ENCODE measurements around the gene TRPM2. TPM values are rescaled to one million over a fixed set of nuclear protein-coding genes. Genes with fewer than 3 reads are reported as not detected.

The TRPM2 gene
- total RNA-seq, 1 experiment from 2014 or later, result not detected

GRCh38 chr21:44405091-44405947 is 51.9 kb downstream of the TRPM2 start:
- Histone ChIP-seq H3K9me3 (ENCODE audit: insufficient read depth, low read depth) (no peaks in the 10 kb centered on the region), H3K36me3 (ENCODE audit: low read depth) (no peaks in the 10 kb centered on the region), H3F3A (ENCODE audit: insufficient read depth, low read depth) (peaks cover 11% of the 10 kb centered on the region), H2AFZ (no peak overlapping the region), H3K27me3 (ENCODE audit: insufficient read depth, low read depth) (no peaks in the 10 kb centered on the region), H3K4me3 (no peak overlapping the region), H3K4me2 (no peak overlapping the region), H3K4me1 (replicated peaks; ENCODE audit: insufficient read depth) (no peaks in the 10 kb centered on the region), H4K20me1 (ENCODE audit: insufficient read depth) (no peaks in the 10 kb centered on the region), H3K9me2 (ENCODE audit: insufficient read depth) (no peaks in the 10 kb centered on the region), H3K27ac (no peak overlapping the region), H3K79me2 (ENCODE audit: low read depth) (no peaks in the 10 kb centered on the region)
- BruUV-seq (replicated peaks), result no TSS peak
- DNase-seq, result no peak
- CTCF ChIA-PET, result no interaction called here
- intact Hi-C loops (cut with micrococcal nuclease; ENCODE audit: unreplicated experiment), result no loop called here
- POLR2A ChIA-PET (ENCODE audit: unreplicated experiment), result no interaction called here
- no peak for TF ChIP-seq EZH2 (IDR thresholded peaks at IDR 0.05; ENCODE audit: low read depth)
- TF ChIP-seq CTCF (conservative IDR thresholded peaks at IDR 0.05), result no peak

- H3K9me2 ChIP-seq (ENCODE audit: insufficient read depth), result no peaks in the 10 kb centered on the region
- H4K20me1 ChIP-seq (ENCODE audit: insufficient read depth), result no peaks in the 10 kb centered on the region
- H3K9me3 ChIP-seq (ENCODE audit: insufficient read depth, low read depth), result no peaks in the 10 kb centered on the region
- ChIA-PET CTCF (no interaction called here), POLR2A (ENCODE audit: unreplicated experiment) (no interaction called here)
- H3K27ac ChIP-seq, result no peak overlapping the region
- H3K79me2 ChIP-seq (ENCODE audit: low read depth), result no peaks in the 10 kb centered on the region
- no peaks in the 10 kb centered on the region for H3K27me3 ChIP-seq (ENCODE audit: insufficient read depth, low read depth)
- no peak overlapping the region for H3K4me3 ChIP-seq
- H3K36me3 ChIP-seq (ENCODE audit: low read depth), result no peaks in the 10 kb centered on the region
- no peaks in the 10 kb centered on the region for H3K4me1 ChIP-seq (replicated peaks; ENCODE audit: insufficient read depth)
- peak in 1 of 2 experiments; percentile 39 for DNase-seq
- H2AFZ ChIP-seq, result no peak overlapping the region
- intact Hi-C loops (cut with micrococcal nuclease; ENCODE audit: unreplicated experiment), result no loop called here
- no peak overlapping the region for H3K4me2 ChIP-seq
- no TSS peak for BruUV-seq (replicated peaks)
- TF ChIP-seq EZH2 (IDR thresholded peaks at IDR 0.05; ENCODE audit: low read depth) (no peak), CTCF (conservative IDR thresholded peaks at IDR 0.05) (no peak)
- peaks cover 11% of the 10 kb centered on the region for H3F3A ChIP-seq (ENCODE audit: insufficient read depth, low read depth)
These were observed 52.8 kb downstream of the TRPM2 start for GRCh38 chr21:44405948-44406872.

GRCh38 chr21:44406953-44407352 is 53.5 kb downstream of the TRPM2 start:
- H3K9me3 ChIP-seq (ENCODE audit: insufficient read depth, low read depth), result no peaks in the 10 kb centered on the region
- no peak overlapping the region for H3K4me2 ChIP-seq
- no peak overlapping the region for H3K27ac ChIP-seq
- no peak for TF ChIP-seq EZH2 (IDR thresholded peaks at IDR 0.05; ENCODE audit: low read depth)
- TF ChIP-seq CTCF (conservative IDR thresholded peaks at IDR 0.05), result no peak
- H3K4me3 ChIP-seq, result no peak overlapping the region
- no peaks in the 10 kb centered on the region for H3K36me3 ChIP-seq (ENCODE audit: low read depth)
- POLR2A ChIA-PET (ENCODE audit: unreplicated experiment), result no interaction called here
- H3K4me1 ChIP-seq (replicated peaks; ENCODE audit: insufficient read depth), result no peaks in the 10 kb centered on the region
- no TSS peak for BruUV-seq (replicated peaks)
- intact Hi-C loops (cut with micrococcal nuclease; ENCODE audit: unreplicated experiment), result no loop called here
- H3F3A ChIP-seq (ENCODE audit: insufficient read depth, low read depth), result peaks cover 11% of the 10 kb centered on the region
- H4K20me1 ChIP-seq (ENCODE audit: insufficient read depth), result no peaks in the 10 kb centered on the region
- H3K79me2 ChIP-seq (ENCODE audit: low read depth), result no peaks in the 10 kb centered on the region
- no peaks in the 10 kb centered on the region for H3K9me2 ChIP-seq (ENCODE audit: insufficient read depth)
- DNase-seq, result no peak
- no peak overlapping the region for H2AFZ ChIP-seq
- H3K27me3 ChIP-seq (ENCODE audit: insufficient read depth, low read depth), result no peaks in the 10 kb centered on the region
- CTCF ChIA-PET, result no interaction called here
